ENCODE results near the gene SLC11A1. TPM values are rescaled to one million over a fixed set of nuclear protein-coding genes. Genes with fewer than 3 reads are reported as not detected.

Gene SLC11A1
- total and polyA plus RNA-seq, 2 donors (not counting 1 experiment from before 2014, with no cell fraction given), result 0.03 to 0.17 TPM

DNA sequence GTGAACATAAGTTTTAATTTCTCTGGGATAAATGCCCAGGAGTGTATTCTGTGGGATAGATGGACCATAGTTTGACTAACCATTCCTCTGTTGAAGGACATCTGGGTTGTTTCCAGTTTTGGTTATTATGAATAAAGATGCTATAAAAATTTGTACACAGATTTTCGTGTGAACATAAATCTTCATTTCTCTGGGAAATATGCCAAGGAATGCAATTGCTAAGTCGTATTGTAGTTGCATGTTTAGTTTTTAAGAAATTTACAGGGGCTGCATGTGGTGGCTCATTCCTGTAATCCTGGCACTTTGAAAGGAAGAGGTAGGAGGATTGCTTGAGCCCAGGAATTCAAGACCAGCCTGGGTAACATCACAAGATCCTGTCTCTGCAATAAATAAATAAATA, 6.9 kb upstream of the SLC11A1 start:
- Histone ChIP-seq H3K9me3 (ENCODE audit: control insufficient read depth, insufficient read depth, low read depth, low read length) (no peaks in the 10 kb centered on the region), H3K27me3 (ENCODE audit: control insufficient read depth, insufficient read depth, low read length) (peaks cover 3% of the 10 kb centered on the region), H3K4me1 (ENCODE audit: control insufficient read depth, extremely low read depth, insufficient read depth, low read length) (peaks cover 2% of the 10 kb centered on the region), H3K4me3 (replicated peaks in 1 of 4; ENCODE audit: control extremely low read depth in 1 of 4, insufficient read depth in 1 of 4, low read depth in 3 of 4, low read length in 4 of 4) (no peak overlapping the region), H4K20me1 (ENCODE audit: control insufficient read depth, extremely low read depth, insufficient read depth, low read length) (no peaks in the 10 kb centered on the region), H3K4me2 (ENCODE audit: extremely low read depth, insufficient read depth, low read length) (no peak overlapping the region), H2AFZ (ENCODE audit: low read length) (no peak overlapping the region), H3K9ac (ENCODE audit: insufficient read depth, low read length) (no peak overlapping the region), H3K27ac (ENCODE audit: insufficient read depth, low read length) (no peak overlapping the region), H3K36me3 (ENCODE audit: control insufficient read depth, insufficient read depth, low read length) (no peaks in the 10 kb centered on the region), H3K79me2 (ENCODE audit: control insufficient read depth, insufficient read depth, low read length) (no peaks in the 10 kb centered on the region)
- DNase-seq (ENCODE audit: low read depth in 2 of 2), result peak; percentile 33 to 81
- TF ChIP-seq, protein P1, sequence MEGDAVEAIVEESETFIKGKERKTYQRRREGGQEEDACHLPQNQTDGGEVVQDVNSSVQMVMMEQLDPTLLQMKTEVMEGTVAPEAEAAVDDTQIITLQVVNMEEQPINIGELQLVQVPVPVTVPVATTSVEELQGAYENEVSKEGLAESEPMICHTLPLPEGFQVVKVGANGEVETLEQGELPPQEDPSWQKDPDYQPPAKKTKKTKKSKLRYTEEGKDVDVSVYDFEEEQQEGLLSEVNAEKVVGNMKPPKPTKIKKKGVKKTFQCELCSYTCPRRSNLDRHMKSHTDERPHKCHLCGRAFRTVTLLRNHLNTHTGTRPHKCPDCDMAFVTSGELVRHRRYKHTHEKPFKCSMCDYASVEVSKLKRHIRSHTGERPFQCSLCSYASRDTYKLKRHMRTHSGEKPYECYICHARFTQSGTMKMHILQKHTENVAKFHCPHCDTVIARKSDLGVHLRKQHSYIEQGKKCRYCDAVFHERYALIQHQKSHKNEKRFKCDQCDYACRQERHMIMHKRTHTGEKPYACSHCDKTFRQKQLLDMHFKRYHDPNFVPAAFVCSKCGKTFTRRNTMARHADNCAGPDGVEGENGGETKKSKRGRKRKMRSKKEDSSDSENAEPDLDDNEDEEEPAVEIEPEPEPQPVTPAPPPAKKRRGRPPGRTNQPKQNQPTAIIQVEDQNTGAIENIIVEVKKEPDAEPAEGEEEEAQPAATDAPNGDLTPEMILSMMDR (conservative IDR thresholded peaks at IDR 0.05 in 1 of 2, IDR thresholded peaks at IDR 0.05 in 1 of 2; ENCODE audit: low read depth in 1 of 2, low read length in 2 of 2), result no peak
- no peak for TF ChIP-seq EZH2 (IDR thresholded peaks at IDR 0.05; ENCODE audit: low read length, missing control alignments)

DNA sequence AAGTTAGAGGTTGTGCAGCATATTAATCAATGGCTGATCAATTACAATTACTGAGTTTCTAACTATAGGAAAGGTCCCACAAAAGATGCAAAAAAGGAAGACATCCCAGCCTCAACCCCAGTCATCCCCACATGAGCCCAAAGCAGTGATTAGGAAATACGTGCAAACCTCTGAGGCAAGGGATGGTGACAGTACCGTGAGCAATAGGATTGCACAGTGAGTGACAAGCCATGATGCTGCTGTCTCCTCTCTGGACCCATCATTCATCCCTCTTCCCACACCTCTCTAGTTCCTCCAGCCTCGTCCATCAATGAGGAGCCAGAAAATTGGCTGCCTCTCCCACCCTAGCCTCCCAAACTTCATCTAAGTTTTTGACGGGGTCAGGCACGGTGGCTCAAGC, 4.0 kb upstream of the SLC11A1 start:
- Histone ChIP-seq H3K4me1 (ENCODE audit: control insufficient read depth, extremely low read depth, insufficient read depth, low read length) (peaks cover 2% of the 10 kb centered on the region), H3K4me3 (replicated peaks in 1 of 4; ENCODE audit: control extremely low read depth in 1 of 4, insufficient read depth in 1 of 4, low read depth in 3 of 4, low read length in 4 of 4) (no peak overlapping the region), H3K27ac (ENCODE audit: insufficient read depth, low read length) (no peak overlapping the region), H2AFZ (ENCODE audit: low read length) (no peak overlapping the region), H3K27me3 (ENCODE audit: control insufficient read depth, insufficient read depth, low read length) (peaks cover 6% of the 10 kb centered on the region), H3K9me3 (ENCODE audit: control insufficient read depth, insufficient read depth, low read depth, low read length) (no peaks in the 10 kb centered on the region), H4K20me1 (ENCODE audit: control insufficient read depth, extremely low read depth, insufficient read depth, low read length) (no peaks in the 10 kb centered on the region), H3K36me3 (ENCODE audit: control insufficient read depth, insufficient read depth, low read length) (no peaks in the 10 kb centered on the region), H3K79me2 (ENCODE audit: control insufficient read depth, insufficient read depth, low read length) (no peaks in the 10 kb centered on the region), H3K9ac (ENCODE audit: insufficient read depth, low read length) (no peak overlapping the region), H3K4me2 (ENCODE audit: extremely low read depth, insufficient read depth, low read length) (no peak overlapping the region)
- DNase-seq (ENCODE audit: low read depth in 2 of 2), result no peak
- no peak for TF ChIP-seq EZH2 (IDR thresholded peaks at IDR 0.05; ENCODE audit: low read length, missing control alignments)
- TF ChIP-seq, protein P1 (conservative IDR thresholded peaks at IDR 0.05 in 1 of 2, IDR thresholded peaks at IDR 0.05 in 1 of 2; ENCODE audit: low read depth in 1 of 2, low read length in 2 of 2), result no peak

- no peak for DNase-seq (ENCODE audit: low read depth in 2 of 2)
These were observed 712 bp downstream of the SLC11A1 start for GRCh38 chr2:218382785-218383184.

More at GRCh38 chr2:218382785-218383184, 712 bp downstream of the SLC11A1 start:
- TF ChIP-seq, protein P1 (conservative IDR thresholded peaks at IDR 0.05 in 1 of 2, IDR thresholded peaks at IDR 0.05 in 1 of 2; ENCODE audit: low read depth in 1 of 2, low read length in 2 of 2), result no peak
- no peak for TF ChIP-seq EZH2 (IDR thresholded peaks at IDR 0.05; ENCODE audit: low read length, missing control alignments)
- Histone ChIP-seq H3K4me3 (replicated peaks in 1 of 4; ENCODE audit: control extremely low read depth in 1 of 4, insufficient read depth in 1 of 4, low read depth in 3 of 4, low read length in 4 of 4) (no peak overlapping the region), H3K79me2 (ENCODE audit: control insufficient read depth, insufficient read depth, low read length) (no peaks in the 10 kb centered on the region), H3K4me1 (ENCODE audit: control insufficient read depth, extremely low read depth, insufficient read depth, low read length) (peaks cover 5% of the 10 kb centered on the region), H3K4me2 (ENCODE audit: extremely low read depth, insufficient read depth, low read length) (no peak overlapping the region), H3K9ac (ENCODE audit: insufficient read depth, low read length) (no peak overlapping the region), H3K9me3 (ENCODE audit: control insufficient read depth, insufficient read depth, low read depth, low read length) (no peaks in the 10 kb centered on the region), H3K27me3 (ENCODE audit: control insufficient read depth, insufficient read depth, low read length) (peaks cover 6% of the 10 kb centered on the region), H2AFZ (ENCODE audit: low read length) (no peak overlapping the region), H4K20me1 (ENCODE audit: control insufficient read depth, extremely low read depth, insufficient read depth, low read length) (no peaks in the 10 kb centered on the region), H3K27ac (ENCODE audit: insufficient read depth, low read length) (no peak overlapping the region), H3K36me3 (ENCODE audit: control insufficient read depth, insufficient read depth, low read length) (no peaks in the 10 kb centered on the region)
